Stomach (tissue), 9 donors: ENCODE measurements around the gene NKIRAS1. TPM values are rescaled to one million over a fixed set of nuclear protein-coding genes. Genes with fewer than 3 reads are reported as not detected.

Experiments
- DNase-seq, 2 donors: peaks; one replicate each; pipeline versions ENCODE4 v3.0.0 to v3.0.0-alpha.2; 2013 to 2019
- H3K27ac ChIP-seq, 5 donors: fragments of 200-600 bp in 4 of 5; sonication (generic) in 4 of 5; one replicate each; pipeline ENCODE4 v1.5.1; 2013 to 2019; ENCODE audit warnings: mild to moderate bottlenecking in 1 of 5, moderate library complexity in 1 of 5
- H3K27me3 ChIP-seq, 3 donors: fragments of 200-600 bp; sonication (generic); one replicate each; pipeline ENCODE4 v1.5.1; 2017 to 2019; ENCODE audit warnings: mixed run types in 1 of 3
- H3K36me3 ChIP-seq, 4 donors: fragments of 200-600 bp; sonication (generic); 1 replicate in 3 of 4; 2 replicates in 1 of 4; pipeline ENCODE4 v1.5.1; 2016 to 2019
- H3K4me1 ChIP-seq, 4 donors: fragments of 200-600 bp; sonication (generic); one replicate each; pipeline ENCODE4 v1.5.1; 2016 to 2019
- H3K4me3 ChIP-seq, 4 donors: fragments of 200-600 bp; sonication (generic) in 3 of 4; one replicate each; pipeline ENCODE4 v1.5.1; 2016 to 2019; ENCODE audit warnings: mild to moderate bottlenecking in 1 of 4
- H3K9me3 ChIP-seq, 4 donors: fragments of 200-600 bp; sonication (generic); one replicate each; pipeline ENCODE4 v1.5.1; 2016 to 2019
- EP300 ChIP-seq: sonication (generic); formaldehyde crosslinking; IDR thresholded peaks from one replicate; pipeline ENCODE4 v1.6.1; 2017; ENCODE audit warnings: antibody characterized with exemption
- POLR2A ChIP-seq, 4 donors: fragments of 450-650 bp; IDR thresholded peaks; one replicate each; pipeline ENCODE4 v1.6.1; 2016; ENCODE audit warnings: antibody characterized with exemption in 4 of 4, control low read depth in 2 of 4, mild to moderate bottlenecking in 1 of 4, moderate library complexity in 1 of 4
- POLR2AphosphoS5 ChIP-seq, 3 donors: sonication (generic); formaldehyde crosslinking; IDR thresholded peaks; one replicate each; pipeline ENCODE4 v1.6.1; 2016; ENCODE audit warnings: antibody characterized with exemption in 3 of 3
- WGBS, 5 donors: extraction: QIAGEN DNeasy Blood & Tissue Kit in 3 of 5; methylation state at CpG; one replicate each; pipeline versions ENCODE4 v1.1.5 to v1.1.7; 2013 to 2018; 5-methylcytosine and 5-hydroxymethylcytosine counted together
- intact Hi-C: fragments of 100-400 bp; cut with DNase I; formaldehyde crosslinking; loops from one replicate; pipeline ENCODE4 v1.15.1; 2023; ENCODE audit warnings: low total_unique reads
- polyA plus RNA-seq, 3 donors: library from polyadenylated mRNA; stranded (reverse); fragments of 200-250 nt; gene quantifications; one replicate each; pipeline ENCODE4 v1.2.3, GENCODE V29; 2013
- total RNA-seq, 5 donors: library from RNA; depleted of rRNA; stranded (reverse); fragments of >200 nt; gene quantifications; one replicate each; pipeline versions ENCODE4 v1.1.0 to v1.2.3, GENCODE V29; 2014 to 2016
- TF ChIP-seq, protein P1 (sequence below), 7 experiments: fragments of 450-650 bp in 4 of 7; fragments of 200-600 bp in 3 of 7; sonication (generic) in 3 of 7; IDR thresholded peaks; one replicate each; pipeline ENCODE4 v1.5.1; 2016 to 2019; ENCODE audit warnings: antibody characterized with exemption in 7 of 7, control low read depth in 2 of 7, mild to moderate bottlenecking in 1 of 7
- donor health status: healthy with polysubstance abuse.
- donor health status: Bipolar disorder and iron deficiency.
- donor health status: healthy.

Gene NKIRAS1
- total and polyA plus RNA-seq, 8 donors, result 0.87 to 18.3 (median 7.6) TPM; not detected in 1

DNA sequence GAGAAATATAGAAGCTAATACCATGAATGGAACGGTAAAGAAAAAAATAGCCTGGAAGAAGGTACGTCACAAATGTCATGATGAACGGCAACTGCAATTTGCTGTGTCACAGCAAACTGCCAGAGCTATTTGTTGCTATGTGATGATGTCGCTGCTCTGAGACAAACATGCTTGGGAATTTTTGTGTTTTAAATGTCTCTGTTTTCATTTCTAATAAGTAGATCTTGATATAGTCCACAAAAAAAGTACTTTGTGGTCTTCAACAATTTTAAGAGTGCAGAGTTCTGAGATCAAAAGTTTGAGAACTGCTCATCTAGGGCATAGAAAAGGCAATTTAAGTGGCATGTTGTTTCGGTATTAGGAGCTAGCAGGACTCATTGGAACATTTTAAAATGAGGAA lies 24.0 kb upstream of the NKIRAS1 start:
- no peaks in the 10 kb centered on the region for H3K9me3 ChIP-seq
- peaks cover 0 to 13% (median 5%) of the 10 kb centered on the region in 4 donors for H3K4me1 ChIP-seq
- TF ChIP-seq EP300 (no peak), POLR2AphosphoS5 (IDR thresholded peaks at IDR 0.05) (no peak)
- TF ChIP-seq, protein P1, sequence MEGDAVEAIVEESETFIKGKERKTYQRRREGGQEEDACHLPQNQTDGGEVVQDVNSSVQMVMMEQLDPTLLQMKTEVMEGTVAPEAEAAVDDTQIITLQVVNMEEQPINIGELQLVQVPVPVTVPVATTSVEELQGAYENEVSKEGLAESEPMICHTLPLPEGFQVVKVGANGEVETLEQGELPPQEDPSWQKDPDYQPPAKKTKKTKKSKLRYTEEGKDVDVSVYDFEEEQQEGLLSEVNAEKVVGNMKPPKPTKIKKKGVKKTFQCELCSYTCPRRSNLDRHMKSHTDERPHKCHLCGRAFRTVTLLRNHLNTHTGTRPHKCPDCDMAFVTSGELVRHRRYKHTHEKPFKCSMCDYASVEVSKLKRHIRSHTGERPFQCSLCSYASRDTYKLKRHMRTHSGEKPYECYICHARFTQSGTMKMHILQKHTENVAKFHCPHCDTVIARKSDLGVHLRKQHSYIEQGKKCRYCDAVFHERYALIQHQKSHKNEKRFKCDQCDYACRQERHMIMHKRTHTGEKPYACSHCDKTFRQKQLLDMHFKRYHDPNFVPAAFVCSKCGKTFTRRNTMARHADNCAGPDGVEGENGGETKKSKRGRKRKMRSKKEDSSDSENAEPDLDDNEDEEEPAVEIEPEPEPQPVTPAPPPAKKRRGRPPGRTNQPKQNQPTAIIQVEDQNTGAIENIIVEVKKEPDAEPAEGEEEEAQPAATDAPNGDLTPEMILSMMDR (IDR thresholded peaks at IDR 0.05), result no peak
- 62 to 89% (median 86%) methylated on average over 5 of the region's 5 CpGs for WGBS, 5 donors
- intact Hi-C loops, result no loop called here
- H3K27me3 ChIP-seq, result no peaks in the 10 kb centered on the region
- no peak for DNase-seq
- H3K4me3 ChIP-seq, result no peak overlapping the region
- no peak overlapping the region for H3K27ac ChIP-seq
- H3K36me3 ChIP-seq, result no peaks in the 10 kb centered on the region

GRCh38 chr3:23938688-23939087 lies 21.9 kb upstream of the NKIRAS1 start:
- Histone ChIP-seq H3K27me3 (no peaks in the 10 kb centered on the region), H3K4me1 (peaks cover 0 to 2% (median 0%) of the 10 kb centered on the region in 4 donors), H3K4me3 (no peak overlapping the region), H3K27ac (no peak overlapping the region), H3K9me3 (no peaks in the 10 kb centered on the region), H3K36me3 (no peaks in the 10 kb centered on the region)
- DNase-seq, result no peak
- intact Hi-C loops, result no loop called here
- TF ChIP-seq POLR2AphosphoS5 (IDR thresholded peaks at IDR 0.05) (no peak), POLR2A (IDR thresholded peaks at IDR 0.05) (no peak), EP300 (no peak)
- TF ChIP-seq, protein P1 (IDR thresholded peaks at IDR 0.05), result no peak

- no peak overlapping the region for H3K4me3 ChIP-seq
- intact Hi-C loops, result no loop called here
- 63 to 88% (median 87%) methylated on average over 1 of the region's 1 CpG for WGBS, 5 donors
- H3K27me3 ChIP-seq, result no peaks in the 10 kb centered on the region
- H3K36me3 ChIP-seq, result no peaks in the 10 kb centered on the region
- no peak for DNase-seq
- H3K4me1 ChIP-seq, result no peaks in the 10 kb centered on the region
- H3K9me3 ChIP-seq, result no peaks in the 10 kb centered on the region
- H3K27ac ChIP-seq, result no peak overlapping the region
- TF ChIP-seq EP300, result no peak
- no peak for TF ChIP-seq POLR2A (IDR thresholded peaks at IDR 0.05)
- TF ChIP-seq, protein P1 (IDR thresholded peaks at IDR 0.05), result no peak
- no peak for TF ChIP-seq POLR2AphosphoS5 (IDR thresholded peaks at IDR 0.05)
Observed at GRCh38 chr3:23937296-23937695, 20.5 kb upstream of the NKIRAS1 start.

GRCh38 chr3:23934253-23934652 lies 17.5 kb upstream of the NKIRAS1 start:
- H3K4me1 ChIP-seq, result no peaks in the 10 kb centered on the region
- no peaks in the 10 kb centered on the region for H3K27me3 ChIP-seq
- H3K9me3 ChIP-seq, result no peaks in the 10 kb centered on the region
- TF ChIP-seq EP300, result no peak
- TF ChIP-seq POLR2A (IDR thresholded peaks at IDR 0.05), result no peak
- TF ChIP-seq POLR2AphosphoS5 (IDR thresholded peaks at IDR 0.05), result no peak
- TF ChIP-seq, protein P1 (IDR thresholded peaks at IDR 0.05), result no peak
- no peak overlapping the region for H3K4me3 ChIP-seq
- DNase-seq, result no peak
- no peak overlapping the region for H3K27ac ChIP-seq
- intact Hi-C loops, result no loop called here
- 65 to 93% (median 68%) methylated on average over 4 of the region's 4 CpGs for WGBS, 5 donors
- no peaks in the 10 kb centered on the region for H3K36me3 ChIP-seq
